Thyroid gland (tissue), 4 donors: ENCODE data around the gene TAX1BP1. TPM values are rescaled to one million over a fixed set of nuclear protein-coding genes. Genes with fewer than 3 reads are reported as not detected.
A peak's percentile ranks its signal among the peaks of the same experiment; 100 is the strongest.

Experiments used
- DNase-seq, 2 donors: peaks; one replicate each; pipeline ENCODE4 v3.0.0-alpha.2; 2019
- H3K27ac ChIP-seq, 3 donors: fragments of 200-600 bp; sonication (generic); 1 replicate in 2 of 3; 2 replicates in 1 of 3; pipeline ENCODE4 v1.5.1; 2016 to 2019; ENCODE audit warnings: mild to moderate bottlenecking in 1 of 3, moderate library complexity in 1 of 3
- H3K27me3 ChIP-seq: fragments of 200-600 bp; sonication (generic); one replicate; pipeline ENCODE4 v1.5.1; 2019
- H3K36me3 ChIP-seq, 2 donors: fragments of 200-600 bp; sonication (generic); one replicate each; pipeline ENCODE4 v1.5.1; 2016 to 2019
- H3K4me1 ChIP-seq, 2 donors: fragments of 200-600 bp; sonication (generic); one replicate each; pipeline ENCODE4 v1.5.1; 2017 to 2019
- H3K4me3 ChIP-seq, 3 donors: fragments of 200-600 bp; sonication (generic); replicated peaks in 1 of 3; 1 replicate in 2 of 3; 2 replicates in 1 of 3; pipeline ENCODE4 v1.5.1; 2016; ENCODE audit warnings: mild to moderate bottlenecking in 1 of 3
- H3K9me3 ChIP-seq: fragments of 200-600 bp; sonication (generic); one replicate; pipeline ENCODE4 v1.5.1; 2017
- CTCF ChIP-seq, 6 experiments: fragments of 200-600 bp in 3 of 6; fragments of 450-650 bp in 3 of 6; sonication (generic) in 3 of 6; IDR thresholded peaks; one replicate each; pipeline ENCODE4 v1.5.1; 2016 to 2019; ENCODE audit warnings: antibody characterized with exemption in 6 of 6, mild to moderate bottlenecking in 2 of 6, inconsistent platforms in 1 of 6, moderate library complexity in 1 of 6
- POLR2A ChIP-seq, 2 donors: fragments of 450-650 bp; IDR thresholded peaks; one replicate each; pipeline ENCODE4 v1.6.1; 2017; ENCODE audit warnings: antibody characterized with exemption in 2 of 2, mild to moderate bottlenecking in 2 of 2, moderate library complexity in 1 of 2
- WGBS, 2 donors: methylation state at CpG; one replicate each; pipeline ENCODE4 v1.1.5; 2017; 5-methylcytosine and 5-hydroxymethylcytosine counted together
- intact Hi-C: fragments of 100-400 bp; cut with DNase I; formaldehyde crosslinking; loops from one replicate; pipeline ENCODE4 v1.15.1; 2023
- total RNA-seq, 4 donors: library from RNA; depleted of rRNA; stranded (reverse); fragments of >200 nt; gene quantifications; one replicate each; pipeline ENCODE4 v1.2.3, GENCODE V29; 2016

Gene TAX1BP1
- total RNA-seq, result 100 to 1,000 TPM in 3 of 4 donors, 10 to 100 TPM in 1; 97.7 to 143 (median 120) TPM

- Histone ChIP-seq H3K27me3 (no peaks in the 10 kb centered on the region), H3K36me3 (no peaks in the 10 kb centered on the region), H3K4me3 (peak within 1 kb of the TSS; percentile 71 to 100 (median 90)), H3K9me3 (no peaks in the 10 kb centered on the region), H3K4me1 (peaks cover 6 to 16% of the 10 kb centered on the region in 2 donors), H3K27ac (peak within 1 kb of the TSS; percentile 88 to 96 (median 94))
- DNase-seq, result peak; percentile 96
- WGBS, 2 donors, result 0 to 1% methylated on average over 30 to 40 of the region's 41 CpGs
- intact Hi-C loops, result loop anchor here (5.0 kb wide), 1 partner anchor 78 kb away; the partner anchor contains the start of gene HIBADH
- peak; percentile 84 to 97 for TF ChIP-seq POLR2A (IDR thresholded peaks at IDR 0.05)
- TF ChIP-seq CTCF (IDR thresholded peaks at IDR 0.05), result no peak
Measured at GRCh38 chr7:27739909-27740448, at the start of gene TAX1BP1. TSS of gene TAX1BP1 (plus strand) at chr7:27740162. CDS start at chr7:27748525, 8,363 bp downstream.

GRCh38 chr7:27690649-27691048 lies 49.3 kb upstream of the TAX1BP1 start:
- intact Hi-C loops, result no loop called here
- no peaks in the 10 kb centered on the region for H3K27me3 ChIP-seq
- H3K27ac ChIP-seq, result no peak overlapping the region
- no peaks in the 10 kb centered on the region for H3K4me1 ChIP-seq
- DNase-seq, result no peak
- no peak overlapping the region for H3K4me3 ChIP-seq
- no peaks in the 10 kb centered on the region for H3K9me3 ChIP-seq
- TF ChIP-seq POLR2A (IDR thresholded peaks at IDR 0.05) (no peak), CTCF (IDR thresholded peaks at IDR 0.05) (no peak)
- no peaks in the 10 kb centered on the region for H3K36me3 ChIP-seq

- no peak for DNase-seq
- Histone ChIP-seq H3K36me3 (no peaks in the 10 kb centered on the region), H3K4me1 (no peaks in the 10 kb centered on the region), H3K4me3 (no peak overlapping the region), H3K9me3 (no peaks in the 10 kb centered on the region), H3K27ac (no peak overlapping the region), H3K27me3 (no peaks in the 10 kb centered on the region)
- 83% methylated on average over 3 of the region's 3 CpGs for WGBS, 2 donors
- intact Hi-C loops, result no loop called here
- TF ChIP-seq POLR2A (IDR thresholded peaks at IDR 0.05), result no peak
- TF ChIP-seq CTCF (IDR thresholded peaks at IDR 0.05), result no peak
Measured at GRCh38 chr7:27693794-27694193, 46.2 kb upstream of the TAX1BP1 start.

- Histone ChIP-seq H3K4me3 (no peak overlapping the region), H3K9me3 (no peaks in the 10 kb centered on the region), H3K27me3 (no peaks in the 10 kb centered on the region), H3K36me3 (no peaks in the 10 kb centered on the region), H3K27ac (no peak overlapping the region), H3K4me1 (no peaks in the 10 kb centered on the region)
- intact Hi-C loops, result no loop called here
- DNase-seq, result no peak
- TF ChIP-seq POLR2A (IDR thresholded peaks at IDR 0.05) (no peak), CTCF (IDR thresholded peaks at IDR 0.05) (no peak)
- 89 to 91% methylated on average over 4 of the region's 4 CpGs for WGBS, 2 donors
Measured at GRCh38 chr7:27695096-27695495, 44.9 kb upstream of the TAX1BP1 start.

- Histone ChIP-seq H3K36me3 (no peaks in the 10 kb centered on the region), H3K27ac (no peak overlapping the region), H3K4me1 (no peaks in the 10 kb centered on the region), H3K4me3 (no peak overlapping the region), H3K9me3 (no peaks in the 10 kb centered on the region), H3K27me3 (no peaks in the 10 kb centered on the region)
- 87 to 92% methylated on average over 3 of the region's 3 CpGs for WGBS, 2 donors
- peak in 1 of 2 donors; percentile 4 for DNase-seq
- intact Hi-C loops, result no loop called here
- TF ChIP-seq POLR2A (IDR thresholded peaks at IDR 0.05) (no peak), CTCF (IDR thresholded peaks at IDR 0.05) (no peak)
Measured at GRCh38 chr7:27697861-27698430, 42.0 kb upstream of the TAX1BP1 start.
